SIG-M5 (cell line): ENCODE measurements around the gene UAP1L1.

Experiments used
- DNase-seq: peaks from one replicate; lab custom pipeline; 2025; lab: John Stamatoyannopoulos, UW

The UAP1L1 gene

DNA sequence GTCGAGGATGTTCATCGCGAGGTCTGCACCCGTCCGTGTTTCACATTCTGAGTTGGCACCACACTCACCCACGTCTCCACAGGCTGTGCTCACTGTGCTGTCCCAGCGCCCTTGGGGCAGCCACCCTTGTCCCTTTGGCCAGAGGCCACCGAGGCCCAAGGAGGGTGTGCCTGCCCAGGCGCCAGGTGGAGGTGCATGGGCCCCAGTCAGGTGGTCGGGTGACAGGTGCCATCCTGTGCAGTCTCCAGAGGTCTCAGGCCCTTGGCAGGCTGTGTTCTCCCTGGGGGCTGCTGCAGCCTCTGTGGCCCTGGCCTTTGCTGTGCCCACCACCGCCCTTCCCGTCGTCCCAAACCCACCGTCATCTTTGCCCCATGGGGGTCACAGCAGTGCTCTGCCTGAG, 21.9 kb downstream of the UAP1L1 start:
- no peak for DNase-seq

DNA sequence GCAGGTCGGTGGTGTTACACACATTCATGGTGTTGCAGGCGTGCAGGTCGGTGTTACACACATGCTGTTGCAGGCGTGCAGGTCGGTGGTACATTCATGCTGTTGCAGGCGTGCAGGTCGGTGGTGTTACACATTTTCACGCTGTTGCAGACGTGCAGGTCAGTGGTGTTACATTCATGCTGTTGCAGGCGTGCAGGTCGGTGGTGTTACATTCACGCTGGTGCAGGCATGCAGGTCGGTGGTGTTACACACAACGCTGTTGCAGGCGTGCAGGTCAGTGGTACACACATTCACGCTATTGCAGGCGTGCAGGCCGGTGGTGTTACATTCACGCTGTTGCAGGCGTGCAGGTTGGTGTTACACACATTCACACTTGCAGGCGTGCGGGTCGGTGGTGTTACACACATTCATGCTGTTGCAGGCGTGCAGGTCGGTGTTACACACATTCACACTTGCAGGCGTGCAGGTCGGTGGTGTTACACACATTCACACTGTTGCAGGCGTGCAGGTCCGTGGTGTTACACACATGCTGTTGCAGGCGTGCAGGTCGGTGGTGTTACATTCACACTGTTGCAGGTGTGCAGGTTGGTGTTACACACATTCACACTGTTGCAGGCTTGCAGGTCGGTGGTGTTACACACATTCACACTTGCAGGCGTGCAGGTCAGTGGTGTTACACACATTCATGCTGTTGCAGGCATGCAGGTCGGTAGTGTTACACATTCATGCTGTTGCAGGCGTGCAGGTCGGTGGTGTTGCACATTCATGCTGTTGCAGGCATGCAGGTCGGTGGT, 26.1 kb downstream of the UAP1L1 start:
- DNase-seq: no peak

DNA sequence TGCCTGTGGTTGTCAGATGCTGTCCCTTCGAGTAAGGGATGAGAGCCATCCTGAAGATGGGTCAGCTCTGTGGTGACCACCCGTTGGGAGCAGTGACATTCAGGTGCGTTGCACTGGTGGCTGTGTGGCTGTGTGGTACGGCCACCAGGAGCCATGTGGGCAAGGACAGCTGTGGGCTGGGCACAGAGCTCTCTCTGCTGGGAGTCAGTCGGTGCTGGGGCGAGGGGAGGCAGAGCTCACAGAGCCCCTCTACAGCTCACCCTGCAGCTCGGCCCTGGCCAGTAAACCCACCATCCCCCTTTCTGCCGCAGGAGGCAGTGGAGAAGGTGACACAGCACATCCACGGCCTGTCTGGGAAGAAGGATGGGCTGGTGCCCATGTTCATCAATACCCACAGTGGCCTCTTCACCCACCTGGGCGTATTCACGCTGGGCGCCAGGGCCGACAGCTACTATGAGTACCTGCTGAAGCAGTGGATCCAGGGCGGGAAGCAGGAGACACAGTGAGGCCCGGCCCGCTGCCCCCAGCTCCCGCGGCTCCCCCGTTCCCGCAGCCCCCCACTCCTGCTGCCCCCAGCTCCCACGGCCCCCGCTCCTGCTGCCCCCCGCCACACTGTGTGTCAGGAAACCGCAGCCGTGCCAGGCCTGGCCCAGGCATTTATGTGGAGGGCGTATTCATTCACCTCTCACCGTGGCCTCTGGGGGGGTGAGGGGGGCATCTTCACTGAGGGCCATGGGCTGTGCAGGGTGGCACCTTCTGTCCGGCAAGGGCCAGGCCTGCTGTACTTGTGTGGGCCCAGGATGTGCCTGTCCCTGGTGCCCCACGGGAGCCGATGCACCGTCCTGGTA, 28.7 kb downstream of the UAP1L1 start:
- no peak for DNase-seq

DNA sequence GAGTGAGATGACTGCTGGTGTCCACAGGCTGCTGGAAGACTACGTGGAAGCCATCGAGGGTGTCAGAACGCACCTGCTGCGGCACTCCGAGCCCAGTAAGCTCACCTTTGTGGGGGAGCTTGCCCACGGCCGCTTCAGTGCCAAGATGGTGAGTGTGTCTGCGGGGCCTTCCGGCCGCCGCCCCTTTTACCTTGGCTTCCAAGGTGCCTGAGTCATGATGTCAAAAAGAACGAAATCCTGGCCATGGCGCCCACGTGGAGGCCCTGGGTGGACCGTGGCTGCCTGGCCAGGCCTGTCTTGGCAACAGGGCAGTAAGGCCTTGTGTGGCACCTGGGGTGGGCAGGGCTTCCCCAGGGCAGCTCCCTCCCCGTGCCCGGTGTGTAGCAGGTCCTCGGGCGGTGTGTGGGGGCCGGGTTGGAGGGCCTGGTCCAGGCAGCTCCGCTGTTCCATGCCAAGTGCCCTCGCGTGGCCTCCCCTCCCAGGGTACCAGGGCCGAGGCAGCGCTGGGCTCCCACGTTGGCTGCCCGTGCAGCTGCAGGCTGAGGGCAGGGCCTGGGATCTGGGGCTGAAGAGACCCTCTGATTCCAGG, 29.4 kb downstream of the UAP1L1 start:
- DNase-seq: no peak

DNA sequence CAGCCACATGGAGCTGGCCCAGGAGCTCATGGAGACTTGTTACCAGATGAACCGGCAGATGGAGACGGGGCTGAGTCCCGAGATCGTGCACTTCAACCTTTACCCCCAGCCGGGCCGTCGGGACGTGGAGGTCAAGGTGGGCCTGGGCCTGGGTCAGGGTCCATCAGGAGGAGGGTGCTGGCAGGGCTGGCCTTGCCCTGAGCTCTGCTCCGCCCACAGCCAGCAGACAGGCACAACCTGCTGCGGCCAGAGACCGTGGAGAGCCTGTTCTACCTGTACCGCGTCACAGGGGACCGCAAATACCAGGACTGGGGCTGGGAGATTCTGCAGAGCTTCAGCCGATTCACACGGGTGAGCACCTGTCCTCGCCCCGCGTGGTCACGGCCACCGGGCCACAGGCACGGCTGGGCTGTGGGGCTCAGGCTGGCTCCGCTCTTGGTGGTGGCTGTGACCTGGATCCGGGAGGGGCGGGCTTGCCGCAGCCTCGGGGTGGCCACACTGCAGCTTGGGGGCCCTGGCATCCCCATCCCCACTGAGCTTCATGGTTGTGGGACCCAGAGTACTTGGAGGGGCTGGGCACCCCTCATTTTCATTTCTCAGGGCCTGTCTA, 30.1 kb downstream of the UAP1L1 start:
- DNase-seq: no peak

DNA sequence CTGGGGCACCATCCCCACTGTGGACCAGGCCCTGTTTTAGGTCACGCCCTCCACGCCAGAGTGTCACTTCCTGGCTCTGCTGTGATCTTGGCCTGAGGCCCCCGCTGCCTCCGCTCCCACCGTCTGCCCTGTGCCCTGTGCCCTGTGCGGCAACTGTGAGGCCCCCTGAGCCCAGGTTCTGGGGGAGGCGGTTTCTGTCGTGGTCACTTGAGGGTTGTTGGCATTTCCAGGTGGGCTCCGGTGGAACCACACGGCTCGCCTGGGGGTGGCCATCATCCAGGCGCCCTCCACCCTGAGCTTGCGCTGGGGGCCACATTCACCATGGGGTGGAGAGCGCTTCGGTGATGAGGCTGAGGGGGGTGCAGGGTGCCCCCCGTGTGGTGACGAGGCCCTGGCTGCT, 30.7 kb downstream of the UAP1L1 start:
- DNase-seq: no peak

DNA sequence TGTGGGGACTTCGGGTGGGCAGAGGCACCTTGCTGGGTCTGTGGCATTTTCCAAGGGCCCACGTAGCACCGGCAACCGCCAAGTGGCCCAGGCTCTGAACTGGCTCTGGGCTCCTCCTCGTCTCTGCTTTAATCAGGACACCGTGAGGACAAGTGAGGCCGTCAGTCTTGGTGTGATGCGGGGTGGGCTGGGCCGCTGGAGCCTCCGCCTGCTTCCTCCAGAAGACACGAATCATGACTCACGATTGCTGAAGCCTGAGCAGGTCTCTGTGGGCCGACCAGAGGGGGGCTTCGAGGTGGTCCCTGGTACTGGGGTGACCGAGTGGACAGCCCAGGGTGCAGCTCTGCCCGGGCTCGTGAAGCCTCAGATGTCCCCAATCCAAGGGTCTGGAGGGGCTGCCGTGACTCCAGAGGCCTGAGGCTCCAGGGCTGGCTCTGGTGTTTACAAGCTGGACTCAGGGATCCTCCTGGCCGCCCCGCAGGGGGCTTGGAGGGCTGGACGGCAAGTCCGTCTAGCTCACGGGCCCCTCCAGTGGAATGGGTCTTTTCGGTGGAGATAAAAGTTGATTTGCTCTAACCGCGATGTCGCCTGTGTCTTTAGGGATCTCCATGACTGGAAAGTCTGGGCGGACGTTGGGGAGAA, 31.4 kb downstream of the UAP1L1 start:
- no peak for DNase-seq

DNA sequence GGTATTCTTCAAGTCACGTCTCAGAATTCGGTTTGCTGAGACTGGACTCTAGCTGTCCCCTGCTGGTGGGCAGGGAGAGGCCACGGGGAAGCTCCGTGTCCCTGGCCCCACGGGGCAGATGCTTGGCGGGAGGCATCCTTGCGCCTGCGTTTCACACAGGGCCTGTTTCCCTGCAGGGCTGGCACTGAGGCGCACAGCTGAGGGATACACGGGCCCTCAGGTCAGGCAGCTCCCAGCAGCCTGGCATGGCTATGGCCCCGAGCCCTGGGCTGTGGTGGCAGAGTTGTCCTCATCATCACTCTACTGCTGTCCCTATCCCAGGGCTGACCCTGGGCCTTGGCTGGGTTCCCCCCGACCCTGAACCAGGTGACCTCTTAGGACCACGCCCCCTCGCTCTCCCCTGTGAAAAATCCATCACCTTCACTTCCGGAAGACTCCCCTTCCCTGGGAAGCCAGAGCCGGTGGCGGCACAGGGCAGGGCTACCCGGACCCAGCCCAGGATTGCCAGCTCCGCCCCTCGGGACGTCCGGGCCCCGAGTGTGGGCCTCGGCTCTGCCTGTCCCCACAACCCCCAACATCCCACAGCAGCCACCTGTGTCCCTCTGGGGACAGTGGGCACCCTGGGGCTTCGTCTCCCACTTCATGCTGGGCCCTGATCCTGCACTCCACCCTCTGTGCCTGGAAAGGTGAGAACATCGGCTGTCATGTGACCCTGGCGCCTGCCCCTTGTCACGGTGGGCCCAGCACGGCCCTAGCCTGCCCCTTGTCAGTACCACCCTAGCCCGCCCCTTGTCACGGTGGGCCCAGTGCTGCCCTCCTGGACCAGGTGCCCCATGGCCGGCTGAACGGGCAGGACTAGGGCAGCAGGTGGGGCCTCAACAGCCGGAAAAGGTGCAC, 32.2 kb downstream of the UAP1L1 start:
- no peak for DNase-seq

DNA sequence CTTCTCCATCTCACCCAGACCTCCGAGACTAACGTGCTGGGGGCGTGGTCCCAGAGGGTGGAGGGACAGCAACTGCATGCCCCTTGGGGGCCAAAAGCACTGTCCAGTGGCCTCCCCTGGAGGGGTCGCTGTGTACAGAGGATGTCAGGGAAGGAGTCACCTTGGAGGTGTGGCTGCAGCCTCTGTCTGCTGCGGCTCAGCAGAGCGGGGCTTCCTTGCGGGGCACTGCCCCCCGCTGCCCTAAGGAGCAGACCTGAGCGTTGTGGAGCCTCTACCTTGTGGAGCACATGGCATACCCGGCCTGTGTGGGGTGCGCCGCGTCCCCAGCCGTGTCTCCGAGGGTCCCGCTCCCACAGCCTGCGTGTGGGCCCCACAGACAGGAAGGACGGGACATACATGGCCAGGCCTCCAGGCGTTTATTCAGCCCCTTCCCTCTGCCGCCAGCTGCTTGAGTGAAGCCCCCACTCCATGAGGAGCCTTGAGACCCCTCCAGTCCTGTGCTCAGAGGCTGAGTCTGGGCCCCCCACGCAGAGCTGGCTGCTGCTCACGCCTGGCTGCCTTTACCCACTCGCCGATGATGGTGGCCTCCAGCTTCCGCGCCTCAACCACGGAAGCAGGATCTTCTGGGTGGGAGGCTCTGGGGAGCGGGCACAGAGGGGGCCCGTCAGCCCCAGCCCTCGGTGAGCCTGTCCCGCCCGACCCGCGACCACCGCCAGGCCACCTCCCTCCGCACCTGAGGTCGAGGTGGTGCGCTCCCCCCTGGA, 33.0 kb downstream of the UAP1L1 start:
- DNase-seq: no peak

DNA sequence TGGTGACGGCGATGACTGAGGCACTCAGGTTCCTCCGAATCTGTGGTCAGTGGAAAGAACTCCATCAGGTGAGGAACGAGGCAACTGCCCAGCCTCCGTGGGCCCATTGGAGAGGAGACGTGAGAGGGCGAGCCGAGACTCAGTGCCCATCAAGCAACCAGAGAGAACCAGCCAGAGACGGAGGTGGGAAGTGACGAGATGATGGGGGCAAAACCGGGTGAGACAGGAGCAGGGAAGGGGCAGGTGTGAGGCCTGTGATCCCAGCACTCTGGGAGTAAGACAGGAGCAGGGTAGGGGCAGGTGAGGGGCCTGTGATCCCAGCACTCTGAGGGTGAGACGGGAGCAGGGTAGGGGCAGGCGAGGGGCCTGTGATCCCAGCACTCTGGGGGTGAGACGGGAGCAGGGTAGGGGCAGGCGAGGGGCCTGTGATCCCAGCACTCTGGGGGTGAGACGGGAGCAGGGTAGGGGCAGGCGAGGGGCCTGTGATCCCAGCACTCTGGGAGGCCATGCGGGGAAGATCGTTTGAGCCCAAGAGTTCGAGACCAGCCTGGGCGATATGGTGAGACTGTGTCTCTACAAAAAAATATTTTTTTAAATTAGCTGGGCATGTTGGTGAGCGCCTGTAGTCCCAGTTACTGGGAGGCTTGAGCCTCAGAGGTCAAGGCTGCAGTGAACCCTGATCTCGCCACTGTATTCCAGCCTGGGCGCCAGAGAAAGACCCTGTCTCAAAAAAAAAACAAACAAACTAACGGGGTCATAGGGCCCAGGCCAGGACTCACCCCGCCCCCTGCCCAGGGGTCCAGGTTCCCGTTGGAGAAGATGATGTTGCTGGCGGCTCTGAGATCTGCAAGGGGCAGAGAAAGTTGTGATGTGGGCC, 33.8 kb downstream of the UAP1L1 start:
- DNase-seq: no peak

DNA sequence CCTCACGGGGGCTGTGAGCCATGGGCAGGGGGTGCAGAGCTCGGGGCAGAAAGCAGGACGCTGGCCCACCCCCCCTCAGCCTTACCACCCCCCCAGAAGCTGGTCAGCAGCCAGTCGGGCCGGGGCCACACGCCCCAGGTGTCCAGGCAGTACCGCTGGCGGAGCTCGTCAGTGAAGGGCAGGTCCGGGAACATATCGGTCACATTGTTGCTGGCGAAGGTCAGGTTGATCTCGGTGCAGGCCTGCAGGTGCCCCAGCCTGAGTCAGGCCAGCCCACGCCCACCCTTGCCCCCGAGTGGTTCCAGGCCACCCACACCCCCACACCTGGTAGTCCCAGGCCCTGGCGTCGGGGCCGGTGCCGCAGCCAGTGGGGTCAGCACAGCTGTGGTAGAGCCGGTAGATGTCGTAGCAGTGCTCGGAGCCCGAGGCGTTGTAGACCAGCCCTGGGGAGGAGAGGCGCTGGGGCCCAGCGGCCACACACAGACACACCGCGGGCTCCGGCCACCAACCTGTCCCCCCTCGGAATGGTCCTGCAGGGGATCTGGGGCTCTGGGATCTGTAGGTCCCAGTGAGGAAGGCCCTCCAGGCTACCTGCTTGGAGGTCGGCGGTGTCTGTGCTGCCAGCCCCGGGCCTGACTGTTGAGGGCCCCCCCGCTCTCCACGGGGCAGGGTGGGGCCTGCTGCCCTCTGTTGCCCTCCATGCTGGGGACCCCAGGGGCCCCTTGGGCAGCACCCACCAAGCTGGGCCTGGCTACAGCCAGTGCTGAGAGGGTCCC, 34.7 kb downstream of the UAP1L1 start:
- DNase-seq: no peak

DNA sequence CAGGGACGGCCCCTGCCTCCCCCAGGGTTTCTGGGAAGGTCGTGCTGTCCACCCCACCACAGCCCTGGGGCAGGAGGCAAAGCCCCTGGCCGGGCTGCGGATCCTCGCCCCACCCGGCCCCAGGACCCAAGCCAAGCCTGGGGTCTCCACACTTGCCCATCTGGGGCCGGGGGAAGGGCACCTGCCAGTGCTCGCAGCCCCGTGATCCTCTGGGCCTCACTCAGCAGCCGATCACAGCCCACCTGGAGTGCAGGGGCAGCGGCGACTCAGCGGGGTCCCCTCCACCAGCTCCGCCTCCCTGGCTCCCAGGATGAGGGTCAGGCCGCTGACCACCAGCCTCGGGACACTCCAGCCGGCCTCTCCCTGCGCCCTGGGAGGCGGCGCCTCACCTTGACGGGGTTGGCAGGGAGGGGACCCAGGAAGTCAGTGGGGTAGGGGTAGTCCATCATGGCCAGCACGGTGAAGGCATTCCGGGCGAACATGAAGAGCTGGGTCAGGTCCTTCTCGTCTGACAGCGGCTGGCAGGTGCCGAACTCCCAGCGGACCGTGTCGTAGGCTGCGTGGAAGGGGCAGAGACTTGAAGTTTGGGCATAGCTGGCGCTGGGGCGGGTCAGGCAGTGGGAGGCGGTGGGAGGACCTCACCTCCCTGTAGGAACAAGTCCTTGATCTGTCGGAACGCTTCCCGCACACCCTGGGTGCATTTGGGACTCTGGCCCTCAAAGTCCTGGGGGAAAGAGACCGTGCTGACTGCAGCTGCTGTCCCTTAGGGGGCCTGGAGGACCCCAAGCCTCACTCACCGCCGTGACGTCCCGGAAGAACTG, 35.5 kb downstream of the UAP1L1 start:
- no peak for DNase-seq

DNA sequence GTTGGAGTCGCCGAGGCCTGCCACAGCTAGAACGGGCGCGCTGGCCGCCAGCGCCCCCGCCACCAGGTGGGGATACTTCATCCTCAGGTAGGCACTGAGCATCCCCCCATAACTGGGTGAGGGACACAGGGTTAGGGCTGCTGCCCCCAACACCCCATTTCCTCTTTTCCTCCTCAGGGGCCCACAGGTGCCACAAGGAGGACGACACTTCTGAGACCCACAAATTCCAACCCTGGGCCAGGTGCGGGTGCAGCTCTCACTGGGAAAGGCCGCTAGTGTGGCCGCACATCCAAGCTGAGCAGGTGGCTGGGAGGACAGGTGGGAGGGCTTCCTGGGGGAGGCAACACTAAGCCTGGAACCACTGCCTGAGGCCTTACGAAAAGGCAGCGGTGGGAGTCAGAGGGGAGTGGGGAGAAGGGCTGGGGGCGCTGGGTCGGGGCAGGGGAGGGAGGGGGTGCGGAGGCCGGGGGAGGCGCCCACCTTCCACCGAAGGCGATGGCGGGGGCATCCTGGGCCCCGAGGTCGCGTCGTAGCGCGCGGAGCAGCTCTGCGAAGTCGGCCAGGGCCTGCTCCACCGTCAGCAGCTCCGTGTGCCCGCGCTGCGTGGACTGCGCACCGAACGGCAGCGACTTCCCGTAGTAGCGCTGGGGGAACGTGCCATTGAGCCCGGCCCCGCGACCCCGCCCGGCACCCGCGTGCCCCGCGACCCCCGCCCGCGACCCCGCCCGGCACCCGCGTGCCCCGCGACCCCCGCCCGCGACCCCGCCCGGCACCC, 36.3 kb downstream of the UAP1L1 start:
- no peak for DNase-seq

DNA sequence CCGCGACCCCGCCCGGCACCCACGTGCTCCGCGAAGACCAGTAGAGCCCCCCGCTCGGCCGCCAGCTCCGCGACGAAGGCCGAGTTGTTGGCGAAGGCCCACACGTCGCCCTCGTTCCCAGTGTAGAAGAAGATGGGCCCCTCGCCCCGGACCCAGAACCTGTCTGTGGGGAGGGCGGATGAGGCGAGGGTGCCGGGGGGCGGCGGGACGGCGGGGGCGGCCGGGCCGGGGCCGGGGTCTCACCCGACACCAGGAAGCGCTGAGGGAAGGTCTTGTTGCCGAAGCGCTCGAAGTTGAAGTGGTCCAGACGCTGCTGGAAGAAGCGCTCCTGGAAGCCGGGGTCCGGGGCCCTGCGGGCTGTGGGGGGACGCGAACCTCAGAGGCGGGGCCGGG, 36.9 kb downstream of the UAP1L1 start:
- no peak for DNase-seq

DNA sequence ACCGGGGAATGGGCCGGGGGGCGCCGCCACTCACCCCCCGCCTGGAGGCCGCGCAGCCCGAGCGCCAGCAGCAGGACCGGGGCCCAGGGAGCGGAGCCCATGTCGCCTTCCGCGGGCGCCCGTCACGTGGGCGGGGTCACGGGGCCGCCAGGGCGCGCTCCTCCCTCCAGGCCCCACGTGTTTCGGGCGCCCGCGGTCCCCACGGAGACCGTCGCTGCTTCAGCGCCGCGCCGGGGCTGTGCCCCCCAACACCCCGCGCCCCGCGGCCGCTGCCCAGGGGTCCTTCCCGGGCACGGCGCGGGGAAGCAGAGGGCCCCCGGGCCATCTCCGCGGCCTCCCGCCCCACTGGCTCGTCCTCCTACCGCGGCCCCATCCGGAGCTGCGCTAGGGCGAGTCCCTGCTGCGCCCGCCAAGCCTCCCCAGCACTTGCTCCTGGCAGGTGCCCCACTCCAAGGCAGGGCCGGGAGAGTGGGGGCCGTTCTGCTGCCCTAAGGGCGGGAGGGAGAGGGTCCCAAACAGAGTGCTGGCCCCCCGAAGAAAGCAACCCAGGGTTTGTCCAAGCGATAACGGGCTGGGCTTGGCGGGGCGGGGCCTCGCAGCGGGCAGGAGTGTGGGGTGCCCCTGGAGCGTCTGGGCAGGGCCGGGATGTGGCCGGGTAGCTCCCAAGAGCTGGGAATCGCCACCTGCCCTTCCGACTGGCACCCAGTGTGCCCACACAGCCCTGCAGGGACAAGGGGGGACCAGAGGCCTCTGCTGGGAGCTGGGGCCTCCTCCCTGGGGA, 37.5 kb downstream of the UAP1L1 start, which contains the start of gene DPP7:
TSS of gene DPP7 (minus strand) at position 121 of the 781 bp plus-strand sequence. CDS start at position 101, 20 bp downstream.
- no peak for DNase-seq
